ENCODE data around the gene ADAMTS10.

The ADAMTS10 gene

GRCh38 chr19:8552810-8553209, 57.7 kb downstream of the ADAMTS10 start:
- H3K79me2 ChIP-seq (ENCODE audit: control insufficient read depth, low read length): no peaks in the 10 kb centered on the region
- H3K9me2 ChIP-seq (replicated peaks; ENCODE audit: control insufficient read depth, low read length): no peaks in the 10 kb centered on the region
- no peaks in the 10 kb centered on the region for H3K27me3 ChIP-seq (ENCODE audit: control insufficient read depth, low read length)
- H4K20me1 ChIP-seq (ENCODE audit: control insufficient read depth, insufficient read depth, low read depth, low read length): no peaks in the 10 kb centered on the region
- H3F3A ChIP-seq (ENCODE audit: control insufficient read depth, insufficient read depth): no peaks in the 10 kb centered on the region
- H3K4me3 ChIP-seq (ENCODE audit: low read length): no peak overlapping the region
- no peaks in the 10 kb centered on the region for H3K4me1 ChIP-seq (ENCODE audit: control insufficient read depth, low read length)
- H3K27ac ChIP-seq (ENCODE audit: low read depth, low read length): no peak overlapping the region
- TF ChIP-seq EZH2phosphoT487 (IDR thresholded peaks at IDR 0.05; ENCODE audit: borderline replicate concordance, low read length) (no peak), CTCF (IDR thresholded peaks at IDR 0.05; ENCODE audit: low read depth, low read length, poor library complexity, severe bottlenecking) (no peak)
- H3K9me3 ChIP-seq (ENCODE audit: control insufficient read depth, insufficient read depth, low read length): no peaks in the 10 kb centered on the region
- no peaks in the 10 kb centered on the region for H3K36me3 ChIP-seq (ENCODE audit: control insufficient read depth, low read length)
- H3K4me2 ChIP-seq (ENCODE audit: low read length): no peak overlapping the region

- H4K20me1 ChIP-seq (ENCODE audit: control insufficient read depth, insufficient read depth, low read depth, low read length): no peaks in the 10 kb centered on the region
- H3K27ac ChIP-seq (ENCODE audit: low read depth, low read length): no peak overlapping the region
- no peak overlapping the region for H3K4me2 ChIP-seq (ENCODE audit: low read length)
- no peak overlapping the region for H3K4me3 ChIP-seq (ENCODE audit: low read length)
- no peaks in the 10 kb centered on the region for H3K9me2 ChIP-seq (replicated peaks; ENCODE audit: control insufficient read depth, low read length)
- TF ChIP-seq EZH2phosphoT487 (IDR thresholded peaks at IDR 0.05; ENCODE audit: borderline replicate concordance, low read length): no peak
- TF ChIP-seq CTCF (IDR thresholded peaks at IDR 0.05; ENCODE audit: low read depth, low read length, poor library complexity, severe bottlenecking): no peak
- H3F3A ChIP-seq (ENCODE audit: control insufficient read depth, insufficient read depth): no peaks in the 10 kb centered on the region
- no peaks in the 10 kb centered on the region for H3K9me3 ChIP-seq (ENCODE audit: control insufficient read depth, insufficient read depth, low read length)
- no peaks in the 10 kb centered on the region for H3K36me3 ChIP-seq (ENCODE audit: control insufficient read depth, low read length)
- no peaks in the 10 kb centered on the region for H3K79me2 ChIP-seq (ENCODE audit: control insufficient read depth, low read length)
- no peaks in the 10 kb centered on the region for H3K4me1 ChIP-seq (ENCODE audit: control insufficient read depth, low read length)
- no peaks in the 10 kb centered on the region for H3K27me3 ChIP-seq (ENCODE audit: control insufficient read depth, low read length)
Measured at GRCh38 chr19:8550070-8550469, 60.4 kb downstream of the ADAMTS10 start.

GRCh38 chr19:8545743-8546142, 64.8 kb downstream of the ADAMTS10 start:
- Histone ChIP-seq H3K9me2 (replicated peaks; ENCODE audit: control insufficient read depth, low read length) (no peaks in the 10 kb centered on the region), H3K9me3 (ENCODE audit: control insufficient read depth, insufficient read depth, low read length) (no peaks in the 10 kb centered on the region), H3K36me3 (ENCODE audit: control insufficient read depth, low read length) (no peaks in the 10 kb centered on the region), H3F3A (ENCODE audit: control insufficient read depth, insufficient read depth) (no peaks in the 10 kb centered on the region), H3K27me3 (ENCODE audit: control insufficient read depth, low read length) (no peaks in the 10 kb centered on the region), H3K27ac (ENCODE audit: low read depth, low read length) (no peak overlapping the region), H4K20me1 (ENCODE audit: control insufficient read depth, insufficient read depth, low read depth, low read length) (no peaks in the 10 kb centered on the region), H3K4me3 (ENCODE audit: low read length) (no peak overlapping the region), H3K79me2 (ENCODE audit: control insufficient read depth, low read length) (no peaks in the 10 kb centered on the region), H3K4me1 (ENCODE audit: control insufficient read depth, low read length) (no peaks in the 10 kb centered on the region), H3K4me2 (ENCODE audit: low read length) (no peak overlapping the region)
- TF ChIP-seq EZH2phosphoT487 (IDR thresholded peaks at IDR 0.05; ENCODE audit: borderline replicate concordance, low read length): no peak
- no peak for TF ChIP-seq CTCF (IDR thresholded peaks at IDR 0.05; ENCODE audit: low read depth, low read length, poor library complexity, severe bottlenecking)

- Histone ChIP-seq H3K4me1 (ENCODE audit: control insufficient read depth, low read length) (no peaks in the 10 kb centered on the region), H3K9me3 (ENCODE audit: control insufficient read depth, insufficient read depth, low read length) (no peaks in the 10 kb centered on the region), H3K4me3 (ENCODE audit: low read length) (no peak overlapping the region), H3K9me2 (replicated peaks; ENCODE audit: control insufficient read depth, low read length) (no peaks in the 10 kb centered on the region), H3K36me3 (ENCODE audit: control insufficient read depth, low read length) (no peaks in the 10 kb centered on the region), H3K27me3 (ENCODE audit: control insufficient read depth, low read length) (no peaks in the 10 kb centered on the region), H4K20me1 (ENCODE audit: control insufficient read depth, insufficient read depth, low read depth, low read length) (no peaks in the 10 kb centered on the region), H3F3A (ENCODE audit: control insufficient read depth, insufficient read depth) (no peaks in the 10 kb centered on the region), H3K4me2 (ENCODE audit: low read length) (no peak overlapping the region), H3K79me2 (ENCODE audit: control insufficient read depth, low read length) (no peaks in the 10 kb centered on the region), H3K27ac (ENCODE audit: low read depth, low read length) (no peak overlapping the region)
- no peak for TF ChIP-seq CTCF (IDR thresholded peaks at IDR 0.05; ENCODE audit: low read depth, low read length, poor library complexity, severe bottlenecking)
- no peak for TF ChIP-seq EZH2phosphoT487 (IDR thresholded peaks at IDR 0.05; ENCODE audit: borderline replicate concordance, low read length)
Measured at GRCh38 chr19:8544168-8544567, 66.3 kb downstream of the ADAMTS10 start.

All from DOHH2 (cell line).